Epithelial cell of proximal tubule (primary cell): ENCODE measurements around the gene ATP8B2. TPM values are rescaled to one million over a fixed set of nuclear protein-coding genes. Genes with fewer than 3 reads are reported as not detected.

ENCODE experiments used
- DNase-seq: peaks from one replicate; pipeline ENCODE4 v3.0.0-alpha.2; 2011; ENCODE audit warnings: low read depth
- H3K4me3 ChIP-seq: 2 replicates; pipeline ENCODE4 v1.5.1; 2011; ENCODE audit warnings: low read depth, mild to moderate bottlenecking, low read length
- total RNA-seq: library from RNA; depleted of rRNA; stranded (reverse); fragments of >200 nt; gene quantifications from 2 replicates; pipeline ENCODE4 v1.2.3, GENCODE V29; 2015
- TF ChIP-seq, protein P1 (sequence below): conservative IDR thresholded peaks from 2 replicates; pipeline ENCODE4 v1.5.1; 2012; ENCODE audit warnings: low read depth, mild to moderate bottlenecking, low read length

The ATP8B2 gene
- total RNA-seq, 1 donor from 2014 or later, result 30.6 TPM

DNA sequence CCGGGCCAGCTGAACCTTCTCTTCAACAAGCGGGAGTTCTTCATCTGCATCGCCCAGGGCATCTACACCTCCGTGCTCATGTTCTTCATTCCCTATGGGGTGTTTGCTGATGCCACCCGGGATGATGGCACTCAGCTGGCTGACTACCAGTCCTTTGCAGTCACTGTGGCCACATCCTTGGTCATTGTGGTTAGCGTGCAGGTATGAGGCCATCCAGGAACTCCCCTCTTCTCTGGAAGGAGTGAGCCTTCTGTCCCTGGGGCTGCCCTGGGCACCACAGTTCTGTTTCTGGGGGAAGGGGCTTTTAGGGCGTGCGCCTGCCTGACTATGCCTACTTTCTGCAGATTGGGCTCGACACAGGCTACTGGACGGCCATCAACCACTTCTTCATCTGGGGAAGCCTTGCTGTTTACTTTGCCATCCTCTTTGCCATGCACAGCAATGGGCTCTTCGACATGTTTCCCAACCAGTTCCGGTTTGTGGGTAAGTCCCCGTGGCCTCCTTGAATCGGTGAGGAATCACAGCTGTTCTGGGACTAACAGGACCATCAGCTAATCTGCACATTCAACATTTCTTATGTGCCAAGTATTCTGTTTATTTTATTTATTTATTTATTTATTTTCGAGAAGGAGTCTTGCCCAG is 21.1 kb downstream of the ATP8B2 start:
- no peak overlapping the region for H3K4me3 ChIP-seq
- DNase-seq, result no peak
- TF ChIP-seq, protein P1, sequence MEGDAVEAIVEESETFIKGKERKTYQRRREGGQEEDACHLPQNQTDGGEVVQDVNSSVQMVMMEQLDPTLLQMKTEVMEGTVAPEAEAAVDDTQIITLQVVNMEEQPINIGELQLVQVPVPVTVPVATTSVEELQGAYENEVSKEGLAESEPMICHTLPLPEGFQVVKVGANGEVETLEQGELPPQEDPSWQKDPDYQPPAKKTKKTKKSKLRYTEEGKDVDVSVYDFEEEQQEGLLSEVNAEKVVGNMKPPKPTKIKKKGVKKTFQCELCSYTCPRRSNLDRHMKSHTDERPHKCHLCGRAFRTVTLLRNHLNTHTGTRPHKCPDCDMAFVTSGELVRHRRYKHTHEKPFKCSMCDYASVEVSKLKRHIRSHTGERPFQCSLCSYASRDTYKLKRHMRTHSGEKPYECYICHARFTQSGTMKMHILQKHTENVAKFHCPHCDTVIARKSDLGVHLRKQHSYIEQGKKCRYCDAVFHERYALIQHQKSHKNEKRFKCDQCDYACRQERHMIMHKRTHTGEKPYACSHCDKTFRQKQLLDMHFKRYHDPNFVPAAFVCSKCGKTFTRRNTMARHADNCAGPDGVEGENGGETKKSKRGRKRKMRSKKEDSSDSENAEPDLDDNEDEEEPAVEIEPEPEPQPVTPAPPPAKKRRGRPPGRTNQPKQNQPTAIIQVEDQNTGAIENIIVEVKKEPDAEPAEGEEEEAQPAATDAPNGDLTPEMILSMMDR, result no peak

DNA sequence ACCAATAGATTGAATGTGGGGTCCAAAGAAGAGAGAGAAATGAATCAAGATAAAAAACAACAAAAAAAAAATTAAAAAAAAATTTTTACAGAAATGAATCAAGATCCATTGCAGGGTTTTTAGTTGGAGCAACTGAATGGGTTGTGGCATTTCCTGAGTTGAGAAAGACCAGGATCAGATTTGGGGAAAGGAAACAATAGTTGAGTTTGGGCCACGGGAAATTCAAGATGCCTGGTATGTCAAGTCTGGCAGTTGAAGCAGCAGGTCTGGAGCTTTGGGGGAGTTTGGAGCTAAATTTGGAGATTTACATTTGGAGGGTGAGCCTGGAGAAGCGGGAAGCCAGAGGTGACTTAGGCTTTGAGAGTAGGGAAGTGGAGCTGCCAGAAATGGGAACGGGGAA is 22.6 kb downstream of the ATP8B2 start:
- no peak overlapping the region for H3K4me3 ChIP-seq
- no peak for DNase-seq
- TF ChIP-seq, protein P1, result no peak

DNA sequence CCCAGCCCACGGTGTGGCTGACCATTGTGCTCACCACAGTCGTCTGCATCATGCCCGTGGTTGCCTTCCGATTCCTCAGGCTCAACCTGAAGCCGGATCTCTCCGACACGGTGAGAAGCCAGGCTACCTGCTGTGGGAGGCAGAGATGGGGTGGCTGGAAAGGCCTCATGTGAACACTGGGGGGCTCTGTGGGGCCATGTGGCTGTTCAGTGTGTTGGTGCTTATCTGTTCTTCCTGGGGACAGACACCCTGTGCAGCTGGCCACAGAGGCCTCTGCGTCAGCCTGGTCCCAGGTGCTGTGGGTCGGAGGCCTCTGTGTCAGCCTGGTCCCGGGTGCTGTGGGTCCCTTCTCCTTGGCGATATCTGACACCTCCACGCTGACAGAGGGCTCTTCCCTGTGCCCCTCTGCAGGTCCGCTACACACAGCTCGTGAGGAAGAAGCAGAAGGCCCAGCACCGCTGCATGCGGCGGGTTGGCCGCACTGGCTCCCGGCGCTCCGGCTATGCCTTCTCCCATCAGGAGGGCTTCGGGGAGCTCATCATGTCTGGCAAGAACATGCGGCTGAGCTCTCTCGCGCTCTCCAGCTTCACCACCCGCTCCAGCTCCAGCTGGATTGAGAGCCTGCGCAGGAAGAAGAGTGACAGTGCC is 23.2 kb downstream of the ATP8B2 start:
- no peak for DNase-seq
- TF ChIP-seq, protein P1, result peak; percentile 33

DNA sequence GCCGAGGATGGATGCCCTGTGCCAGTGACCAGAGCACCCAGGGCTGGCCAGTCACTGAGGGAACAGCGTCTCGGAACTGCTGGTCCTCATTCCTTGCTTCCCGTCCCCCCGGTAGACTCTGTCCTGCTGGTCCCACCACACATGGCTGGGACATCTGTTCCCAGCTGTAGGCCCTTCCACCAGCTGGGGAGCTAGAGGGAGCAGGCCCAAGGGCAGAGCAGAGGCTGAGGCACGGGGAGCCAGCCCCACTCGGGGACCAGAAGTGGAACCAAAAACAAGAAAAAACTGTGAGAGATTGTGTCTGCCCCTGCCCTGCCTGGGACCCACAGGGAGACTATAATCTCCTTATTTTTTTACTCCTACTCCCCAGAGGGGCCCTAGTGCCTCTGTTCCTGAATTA is 23.8 kb downstream of the ATP8B2 start:
- no peak for DNase-seq
- TF ChIP-seq, protein P1, result no peak
- no peak overlapping the region for H3K4me3 ChIP-seq

More for the DNA sequence above, 23.2 kb downstream of the ATP8B2 start:
- H3K4me3 ChIP-seq, result no peak overlapping the region

DNA sequence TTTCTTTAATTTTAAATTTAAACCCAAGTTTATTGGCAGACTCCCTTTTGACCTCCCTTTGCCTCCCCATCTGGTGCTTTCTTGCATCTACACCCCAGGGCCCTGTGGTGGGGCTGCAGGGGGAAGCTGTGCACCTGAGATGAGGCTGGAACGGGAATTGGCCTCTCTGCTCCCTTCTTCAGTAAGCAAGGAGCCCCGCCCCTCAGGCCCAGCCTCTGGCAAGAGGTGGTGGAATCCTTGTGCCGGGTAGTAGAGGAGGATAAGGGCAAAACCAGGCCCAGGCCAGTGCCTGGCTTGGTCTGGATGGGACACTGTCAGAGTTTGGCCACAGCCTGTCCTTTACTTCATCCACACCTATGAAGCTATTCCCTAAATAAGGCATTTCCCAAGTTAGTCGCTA is 25.1 kb downstream of the ATP8B2 start:
- no peak for DNase-seq
- TF ChIP-seq, protein P1, result no peak
- no peak overlapping the region for H3K4me3 ChIP-seq

DNA sequence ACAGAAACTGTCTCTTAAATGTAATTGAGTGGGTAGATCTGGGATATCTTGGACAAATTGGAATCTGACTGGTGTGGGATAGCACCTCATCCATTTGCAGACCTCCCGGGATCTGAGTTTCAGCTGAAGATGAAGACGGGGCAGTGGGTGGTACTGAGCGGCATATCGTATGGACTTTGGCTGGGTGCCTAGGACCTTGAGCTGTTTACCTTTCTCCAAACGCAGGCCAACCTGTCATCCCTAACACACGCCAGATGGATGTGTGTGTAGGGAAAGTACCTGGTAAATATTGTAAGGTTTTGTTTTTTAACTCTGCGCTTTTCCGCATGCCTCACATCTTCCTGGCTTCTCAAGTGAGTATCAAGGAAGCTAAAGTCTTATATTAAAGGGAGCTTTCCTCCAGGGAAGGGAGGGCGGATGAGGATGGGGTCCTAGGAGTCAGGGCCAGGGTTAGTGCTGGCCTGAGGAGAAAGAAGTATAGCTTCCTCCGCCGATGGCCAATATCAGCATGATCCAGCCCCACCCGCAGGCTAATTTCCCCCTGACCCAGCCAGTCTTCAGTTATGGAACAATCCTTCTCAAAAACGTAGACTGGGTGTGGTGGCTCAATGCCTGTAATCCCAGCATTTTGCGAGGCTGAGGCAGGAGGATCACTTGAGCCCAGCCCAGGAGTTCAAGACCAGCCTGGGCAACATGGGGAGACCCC is 26.2 kb downstream of the ATP8B2 start:
- DNase-seq, result no peak
- TF ChIP-seq, protein P1, result no peak

More for the DNA sequence above, 26.2 kb downstream of the ATP8B2 start:
- no peak overlapping the region for H3K4me3 ChIP-seq
